Activated CD4-positive, CD25-positive, alpha-beta regulatory T cell (primary cell): ENCODE data around the gene ANO1.
"Not testable (repeated sequence)": the region's sequence is repeated elsewhere in the genome, so short reads cannot be mapped to it uniquely, and the experiment has no call there.

Source experiments
- DNase-seq, 4 experiments: peaks; one replicate each; lab custom pipeline; 2025; lab: John Stamatoyannopoulos, UW

ANO1 gene

DNA sequence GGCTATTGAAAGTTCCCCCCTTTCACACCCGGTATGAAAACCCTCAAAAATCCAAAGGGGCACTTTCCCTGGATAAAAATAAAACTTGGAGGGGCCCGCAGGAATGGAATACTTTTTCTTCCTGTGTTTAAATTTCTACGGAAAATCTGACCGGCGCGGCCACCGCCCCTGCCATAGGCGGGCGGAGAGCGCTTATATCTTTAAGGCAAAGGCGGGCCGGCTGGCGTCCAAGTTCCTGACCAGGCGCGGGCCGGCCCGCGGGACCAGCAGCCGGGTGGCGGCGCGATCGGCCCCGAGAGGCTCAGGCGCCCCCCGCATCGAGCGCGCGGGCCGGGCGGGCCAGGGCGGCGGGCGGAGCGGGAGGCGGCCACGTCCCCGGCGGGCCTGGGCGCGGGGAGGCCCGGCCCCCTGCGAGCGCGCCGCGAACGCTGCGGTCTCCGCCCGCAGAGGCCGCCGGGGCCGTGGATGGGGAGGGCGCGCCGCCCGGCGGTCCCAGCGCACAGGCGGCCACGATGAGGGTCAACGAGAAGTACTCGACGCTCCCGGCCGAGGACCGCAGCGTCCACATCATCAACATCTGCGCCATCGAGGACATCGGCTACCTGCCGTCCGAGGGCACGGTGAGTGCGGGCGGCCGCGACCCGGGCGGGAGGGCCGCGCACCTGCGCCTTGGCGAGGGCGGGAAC lies at the start of gene ANO1:
Gene ANO1, plus strand, starts transcription at position 223 of the 686 bp plus-strand sequence. Its CDS starts 290 bp downstream, at position 513.
- DNase-seq = no peak

DNA sequence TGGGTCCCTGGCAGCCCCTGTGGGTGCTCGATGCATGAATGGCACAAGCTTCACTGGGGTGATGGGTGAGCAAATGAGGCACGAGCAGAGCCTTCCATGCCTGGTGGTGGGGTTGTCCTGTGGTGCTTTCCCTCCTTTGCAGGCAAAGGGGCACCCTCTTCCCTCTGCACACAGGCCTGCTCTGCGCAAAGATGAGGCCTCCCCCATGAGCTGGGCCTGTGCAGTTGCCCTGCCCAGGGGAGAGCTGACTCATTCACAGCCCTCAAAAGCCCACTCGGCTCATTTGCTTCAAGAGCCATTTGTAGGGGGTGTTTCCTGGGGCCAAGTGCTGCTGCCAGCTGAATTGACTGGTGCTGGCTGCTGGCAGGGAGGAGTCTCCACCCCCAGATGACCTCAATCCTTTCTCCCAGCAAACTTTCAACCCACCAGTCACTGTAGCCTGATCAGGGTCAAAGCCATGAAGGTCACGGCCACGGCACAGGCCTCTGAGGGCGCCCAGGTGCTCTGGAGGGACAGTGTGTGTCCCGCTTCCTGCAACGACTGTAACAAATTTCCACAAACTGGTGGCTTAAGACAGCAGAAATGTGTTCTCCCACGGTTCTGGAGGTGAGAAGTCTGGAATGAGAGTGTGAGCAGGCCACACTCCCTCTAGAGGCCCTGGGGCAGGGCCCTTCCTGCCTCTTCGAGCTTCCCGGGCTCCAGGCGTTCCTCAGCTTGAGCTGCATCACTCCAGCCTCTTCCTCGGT lies 48.8 kb upstream of the ANO1 start:
- DNase-seq = no peak

DNA sequence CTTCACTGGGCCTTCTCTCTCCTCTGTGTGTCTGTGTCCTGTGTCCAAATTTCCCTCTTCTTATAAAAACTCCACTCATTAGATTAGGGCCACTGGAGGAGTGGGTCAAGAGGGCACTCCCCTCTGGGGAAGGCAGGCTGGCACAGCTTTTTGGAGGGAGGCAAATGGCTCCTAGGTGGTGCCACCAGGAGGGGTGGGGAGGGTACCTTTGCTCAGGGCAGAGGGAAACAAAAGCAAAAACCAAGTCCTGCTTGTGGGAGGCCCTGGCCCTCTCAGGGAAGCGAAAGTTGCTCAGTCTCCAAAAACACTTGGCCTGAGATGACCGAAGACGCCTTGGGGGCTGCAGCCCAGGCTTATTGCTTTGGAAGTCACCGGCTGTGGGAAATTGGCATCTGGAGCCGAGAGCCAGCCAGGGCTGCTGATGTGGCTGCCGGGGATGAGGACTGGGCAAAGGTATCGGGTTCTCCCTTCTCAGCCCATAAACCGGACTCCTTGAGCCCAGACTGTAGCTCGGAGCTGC lies 48.2 kb upstream of the ANO1 start:
- DNase-seq = no peak

DNA sequence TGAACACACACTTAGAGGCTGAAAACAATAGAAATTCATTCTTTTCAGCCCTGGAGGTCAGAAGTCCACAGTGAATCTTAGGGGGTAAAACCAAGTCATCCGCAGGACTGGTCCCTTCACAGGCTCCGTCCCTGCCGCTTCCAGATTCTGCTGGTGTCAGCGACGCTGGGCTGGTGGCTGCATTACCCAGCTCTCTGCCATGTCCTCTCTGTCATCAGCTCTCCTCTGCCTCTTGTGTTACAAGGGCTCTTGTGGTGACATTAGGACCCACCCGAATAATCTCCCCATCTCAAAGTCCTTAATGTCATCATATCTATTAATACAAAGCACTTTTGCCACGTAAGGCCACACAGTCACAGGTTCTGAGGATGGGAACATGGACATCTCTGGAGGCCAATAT lies 47.7 kb upstream of the ANO1 start:
- DNase-seq = no peak

DNA sequence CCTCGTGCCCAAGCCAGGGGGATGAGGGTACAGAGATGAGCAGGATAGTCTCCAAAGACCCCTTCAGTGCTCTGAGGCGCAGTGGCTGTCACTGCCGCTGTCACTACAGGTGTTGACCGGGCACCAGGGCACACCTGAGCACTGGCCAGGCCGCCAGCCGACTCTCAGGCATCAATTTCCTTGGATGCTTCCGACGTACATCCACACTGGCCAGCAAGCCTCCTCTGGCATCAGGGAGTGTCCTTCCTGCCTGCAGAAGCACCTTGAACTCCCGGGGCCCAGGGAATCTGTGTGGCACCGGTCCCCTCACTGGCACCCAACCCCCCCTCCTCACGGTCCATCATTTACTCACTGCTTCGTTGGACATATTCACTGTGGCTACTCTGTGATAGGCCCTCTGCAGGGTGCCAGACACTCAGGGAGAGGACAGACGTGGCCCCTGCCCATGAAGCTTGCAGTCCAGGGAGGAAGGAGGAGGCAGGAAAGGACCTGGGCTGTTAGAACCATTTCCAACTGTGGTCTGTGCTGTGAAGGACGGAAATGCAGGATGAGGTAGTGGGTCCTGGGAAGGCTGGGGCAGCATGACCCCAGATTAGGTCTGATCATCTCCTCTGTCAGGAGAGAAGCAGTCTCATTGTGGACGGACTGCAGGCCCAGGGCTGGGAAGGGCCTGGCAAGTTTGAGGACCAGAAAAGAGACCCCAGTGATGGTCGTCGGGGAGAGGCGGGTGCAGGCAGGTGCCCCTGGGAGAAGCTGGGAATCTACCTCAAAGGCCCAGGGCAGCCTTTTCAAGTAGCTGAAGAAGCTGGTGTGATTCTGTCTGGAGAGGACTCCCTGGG lies 46.3 kb upstream of the ANO1 start:
- DNase-seq = no peak

DNA sequence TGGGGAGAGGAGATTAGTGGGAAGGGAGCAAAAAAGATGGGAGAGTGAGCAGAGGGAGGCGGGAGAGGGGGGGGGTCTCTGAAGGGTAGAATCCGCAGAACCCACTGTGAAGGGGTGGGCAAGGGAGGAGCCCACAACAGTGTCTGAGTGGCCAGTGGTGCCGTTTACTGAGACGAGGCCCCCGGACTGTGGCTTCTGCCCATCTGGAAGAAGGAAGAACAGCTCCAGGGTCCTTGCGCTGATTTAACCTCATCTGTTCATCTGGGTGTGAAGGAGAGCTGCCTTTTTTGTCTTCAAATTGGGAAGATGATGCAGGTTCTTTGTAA lies 45.7 kb upstream of the ANO1 start:
- DNase-seq = no peak

DNA sequence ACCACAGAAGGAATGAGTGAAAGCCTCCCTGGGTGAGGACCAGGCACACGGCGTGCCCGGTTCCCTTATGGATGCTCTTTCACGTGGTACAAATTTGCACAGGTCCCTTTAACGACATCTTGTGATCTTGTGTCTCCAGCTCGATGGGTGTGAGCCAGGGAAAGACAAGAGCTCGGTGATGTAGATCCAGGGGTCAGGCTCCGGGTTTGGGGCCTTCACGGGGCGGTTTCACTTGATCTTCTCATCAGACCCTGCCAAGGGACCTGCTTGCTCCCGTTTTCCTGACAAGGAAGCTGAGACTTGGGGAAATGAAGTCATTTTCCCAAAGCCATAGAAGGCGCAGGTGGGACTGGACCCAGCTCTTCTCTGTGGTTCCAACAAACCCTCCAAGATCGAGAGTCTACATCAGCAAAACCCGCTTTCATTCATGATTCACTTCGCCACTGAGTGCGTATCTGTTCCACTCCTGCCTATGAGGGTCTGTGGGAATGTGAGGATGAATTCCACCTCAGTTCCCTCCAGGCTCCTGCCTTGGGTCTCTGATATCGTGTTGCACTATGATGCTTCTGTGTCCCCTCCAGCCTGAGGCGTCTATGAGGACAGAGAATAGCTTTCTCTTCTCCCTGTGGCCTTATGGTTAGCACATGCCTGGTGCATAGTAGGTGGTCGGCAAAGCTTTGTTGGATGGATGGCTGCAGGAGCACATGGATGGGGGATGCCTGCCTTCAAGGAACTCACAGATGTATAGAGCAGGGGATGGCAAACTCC lies 45.0 kb upstream of the ANO1 start:
- DNase-seq = no peak

DNA sequence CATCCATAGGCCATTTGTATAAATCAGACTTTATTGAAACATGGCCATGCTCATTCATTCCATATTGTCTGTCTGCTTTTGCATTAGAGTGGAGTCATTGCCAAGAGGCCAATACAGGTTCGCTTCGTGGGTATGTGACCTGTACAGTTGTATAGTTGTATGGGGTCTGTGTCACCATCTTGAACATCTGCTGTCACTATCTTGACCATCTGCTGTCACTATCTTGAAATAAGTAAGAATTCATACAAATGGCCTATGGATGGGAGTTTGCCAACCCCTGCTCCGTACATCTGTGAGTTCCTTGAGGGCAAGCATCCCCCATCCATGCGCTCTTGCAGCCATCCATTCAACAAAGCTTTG lies 44.4 kb upstream of the ANO1 start:
- DNase-seq = no peak

DNA sequence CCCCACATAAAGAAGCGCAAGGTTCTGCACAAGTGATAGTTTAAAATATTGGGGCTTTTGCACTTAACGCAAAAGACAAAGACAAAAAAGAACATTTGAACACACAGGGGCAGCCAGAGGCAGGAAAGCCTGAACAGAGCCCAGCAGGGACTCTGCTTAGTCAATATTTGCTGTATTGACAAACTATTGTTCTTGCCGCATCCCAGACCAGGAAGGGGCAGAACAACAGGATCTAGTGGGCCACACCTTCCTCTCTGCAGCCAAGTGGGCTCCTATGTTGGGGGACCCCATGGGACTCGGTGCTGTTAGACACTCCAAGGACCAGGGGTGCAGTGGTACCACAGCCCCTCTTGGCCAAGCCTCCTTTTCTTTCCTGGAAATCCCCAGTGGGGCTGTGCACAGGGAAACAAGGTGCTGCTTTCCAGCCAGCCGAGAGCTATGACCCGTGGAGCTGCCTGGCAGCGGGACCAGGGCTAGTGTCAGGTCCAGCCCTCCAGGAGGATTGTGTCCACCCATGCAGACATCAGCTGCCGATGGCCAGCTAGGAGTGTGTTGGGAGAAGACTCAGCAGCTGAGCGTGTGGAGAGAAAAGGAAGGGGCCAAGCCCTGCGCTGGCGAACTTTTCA lies 43.3 kb upstream of the ANO1 start:
- DNase-seq = no peak

DNA sequence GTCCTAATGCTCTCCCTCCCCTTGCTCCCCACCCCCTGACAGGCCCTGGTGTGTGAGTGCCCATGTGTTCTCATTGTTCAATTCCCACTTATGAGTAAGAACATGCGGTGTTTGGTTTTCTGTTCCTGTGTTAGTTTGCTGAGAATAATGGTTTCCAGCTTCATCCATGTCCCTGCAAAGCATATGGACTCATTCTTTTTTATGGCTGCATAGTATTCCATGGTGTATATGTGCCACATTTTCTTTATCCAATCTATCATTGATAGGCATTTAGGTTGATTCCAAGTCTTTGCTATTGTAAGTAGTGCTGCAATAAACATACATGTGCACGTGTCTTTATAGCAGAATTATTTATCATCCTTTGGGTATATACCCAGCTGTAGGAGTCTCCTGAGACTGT lies 42.5 kb upstream of the ANO1 start:
- DNase-seq = not testable (repeated sequence)

DNA sequence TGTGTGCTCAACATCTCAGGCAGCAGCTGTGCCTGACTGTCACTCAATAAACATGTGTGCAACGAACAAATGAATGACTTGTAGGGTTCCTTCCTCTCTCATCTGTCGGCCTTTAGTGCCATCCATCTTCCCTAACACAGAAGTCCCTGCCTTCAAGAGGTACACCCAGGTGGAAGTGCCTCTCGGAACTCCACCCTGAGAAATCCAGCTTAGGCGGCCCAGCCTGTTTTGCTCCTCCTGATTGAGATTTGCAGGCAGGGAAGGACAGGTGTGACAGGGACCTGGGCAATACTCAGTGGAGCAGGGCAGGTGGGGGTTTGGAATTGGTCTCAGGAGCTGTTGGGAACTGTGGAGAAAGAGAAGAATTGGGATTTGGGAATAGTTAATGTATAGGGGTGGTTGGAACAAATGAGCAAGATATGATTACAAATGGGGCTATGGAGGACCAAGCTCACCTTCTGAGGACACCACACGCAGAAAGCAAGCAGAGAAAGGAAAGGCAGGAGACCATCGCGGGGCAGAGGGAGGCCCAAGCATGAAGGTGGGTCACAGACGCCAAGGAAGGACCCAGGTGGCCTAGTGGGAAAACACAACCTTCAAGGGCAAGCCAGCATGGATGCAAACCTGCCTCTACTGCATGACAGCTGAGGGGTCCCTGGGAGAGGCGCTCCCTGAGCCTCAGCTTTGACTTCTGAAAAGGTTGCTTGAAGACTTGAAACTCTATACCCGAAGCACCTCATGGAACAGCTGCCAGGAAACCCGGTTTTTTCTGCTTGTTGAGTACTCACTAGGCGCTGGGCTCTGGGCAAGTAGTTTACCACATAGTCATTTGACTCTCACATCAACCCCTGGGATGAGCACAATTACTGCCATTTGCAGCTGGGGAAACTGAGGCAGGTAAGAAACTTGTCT lies 40.9 kb upstream of the ANO1 start:
- no peak for DNase-seq

DNA sequence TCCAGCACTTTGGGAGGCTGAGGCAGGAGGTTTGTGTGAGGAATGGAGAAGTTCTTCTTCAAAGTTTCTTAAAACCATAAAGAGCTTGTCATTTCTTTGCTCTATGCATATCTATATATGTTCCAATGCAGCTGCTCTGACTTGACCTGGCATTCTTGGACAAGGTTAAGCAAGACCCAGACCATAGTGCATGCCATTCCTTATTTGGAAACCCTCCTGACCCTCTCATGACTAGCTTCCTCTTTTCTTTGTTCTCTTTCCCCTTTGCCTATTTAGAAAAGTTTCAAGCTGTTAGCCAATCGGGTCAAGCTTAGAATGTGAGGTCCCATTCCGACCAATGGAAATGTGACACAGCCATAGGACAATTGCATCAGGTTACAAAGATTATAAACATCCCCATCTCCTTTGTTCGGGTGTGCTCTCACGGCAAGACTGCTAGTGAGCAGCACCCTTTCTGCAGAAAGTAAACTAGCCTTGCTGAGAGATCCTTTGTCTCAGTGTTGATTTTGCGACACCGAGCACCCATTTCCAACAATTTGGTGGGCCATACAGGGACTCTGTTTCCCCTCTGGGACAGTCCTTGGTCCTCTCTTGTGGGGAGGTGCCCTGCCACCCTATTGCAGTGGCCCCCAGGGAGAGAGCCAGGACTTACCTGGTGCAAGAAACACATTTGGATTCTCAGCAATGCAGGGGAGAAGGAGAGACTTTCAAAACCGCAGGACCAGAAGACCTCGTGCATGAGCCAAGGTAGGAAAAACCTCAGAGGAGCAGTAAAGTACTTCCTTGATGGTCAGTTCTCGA lies 39.9 kb upstream of the ANO1 start:
- no peak for DNase-seq

DNA sequence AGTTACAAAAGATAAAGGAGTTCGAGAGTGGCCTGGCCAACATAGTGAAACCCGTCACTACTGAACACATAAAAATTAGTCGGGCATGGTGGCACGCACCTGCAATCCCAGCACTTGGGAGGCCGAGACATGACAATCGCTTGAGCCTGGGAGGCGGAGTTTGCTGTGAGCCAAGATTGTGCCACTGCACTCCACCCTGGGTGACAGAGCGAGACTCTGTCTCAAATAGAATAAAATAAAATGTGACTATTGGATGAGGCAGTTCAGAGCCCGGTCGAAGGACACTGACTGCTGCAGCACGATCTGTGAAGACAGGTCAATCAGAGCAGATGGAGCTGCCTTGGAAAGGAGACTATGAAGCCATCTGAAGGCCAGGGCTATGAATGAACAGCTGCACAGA lies 37.7 kb upstream of the ANO1 start:
- no peak for DNase-seq

DNA sequence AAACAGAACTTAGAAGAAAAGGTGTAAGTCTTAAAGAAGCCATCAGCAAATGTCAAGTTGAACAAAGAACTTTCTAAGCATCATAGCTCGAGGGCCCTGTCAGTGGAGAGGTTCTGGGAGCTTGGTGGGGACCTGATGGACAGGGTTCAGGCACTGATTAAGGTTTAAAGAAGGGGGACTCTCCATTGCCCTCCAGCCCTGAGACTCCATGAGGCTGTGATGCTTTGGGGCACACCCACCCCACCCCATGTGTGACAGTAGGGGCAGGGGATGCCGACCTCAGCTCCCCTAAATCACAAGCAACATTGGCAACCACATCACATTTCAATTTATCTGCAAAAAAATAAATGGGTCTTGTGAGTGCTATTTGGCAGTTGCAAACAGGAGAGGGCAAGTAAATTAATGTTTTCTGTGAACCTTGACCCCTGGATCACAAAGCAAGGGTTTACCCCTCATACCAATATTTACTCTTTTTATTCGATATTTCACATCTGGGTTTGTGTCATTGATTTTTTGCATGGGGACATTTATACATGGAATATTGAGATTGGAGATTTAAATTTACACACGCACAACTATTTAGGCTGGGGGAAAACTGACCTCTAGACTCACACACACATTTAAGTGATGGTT lies 37.1 kb upstream of the ANO1 start:
- DNase-seq = no peak

DNA sequence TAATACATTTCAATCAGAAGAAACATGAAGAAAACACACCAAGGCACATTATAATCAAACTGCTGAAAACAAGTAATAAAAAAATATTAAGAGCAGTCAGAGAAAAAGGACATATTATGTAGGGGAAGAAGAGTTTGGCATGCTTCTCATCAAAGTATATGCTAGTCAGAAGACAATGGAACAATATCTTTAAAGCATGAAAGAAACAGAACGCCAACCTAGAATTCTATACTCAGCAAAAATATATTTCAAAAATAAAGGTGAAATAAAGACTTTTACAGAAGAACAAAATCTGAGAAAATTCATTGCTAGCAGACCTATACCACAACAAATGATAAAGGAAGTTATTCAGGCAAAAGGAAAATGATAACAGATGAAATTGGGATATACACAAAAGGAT lies 34.6 kb upstream of the ANO1 start:
- DNase-seq = no peak

DNA sequence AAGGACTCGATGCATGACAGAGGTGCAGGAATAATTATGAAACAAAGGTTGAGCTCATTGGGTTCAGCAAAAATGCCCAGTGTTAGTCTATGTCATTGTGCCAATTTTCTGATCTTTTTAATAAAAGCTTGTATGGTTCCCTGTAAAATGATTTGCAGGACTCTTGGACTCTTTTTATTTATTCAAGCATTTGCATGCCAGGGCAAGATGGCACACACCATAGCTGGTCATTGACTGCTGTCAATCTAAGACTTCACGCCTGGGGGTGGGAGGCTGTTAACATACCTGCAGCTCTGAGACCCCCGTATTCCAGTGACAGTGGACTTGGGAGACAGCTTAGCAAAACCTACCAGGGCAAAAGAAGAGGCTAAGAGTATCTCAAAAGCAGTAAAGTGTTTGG lies 32.0 kb upstream of the ANO1 start:
- no peak for DNase-seq

DNA sequence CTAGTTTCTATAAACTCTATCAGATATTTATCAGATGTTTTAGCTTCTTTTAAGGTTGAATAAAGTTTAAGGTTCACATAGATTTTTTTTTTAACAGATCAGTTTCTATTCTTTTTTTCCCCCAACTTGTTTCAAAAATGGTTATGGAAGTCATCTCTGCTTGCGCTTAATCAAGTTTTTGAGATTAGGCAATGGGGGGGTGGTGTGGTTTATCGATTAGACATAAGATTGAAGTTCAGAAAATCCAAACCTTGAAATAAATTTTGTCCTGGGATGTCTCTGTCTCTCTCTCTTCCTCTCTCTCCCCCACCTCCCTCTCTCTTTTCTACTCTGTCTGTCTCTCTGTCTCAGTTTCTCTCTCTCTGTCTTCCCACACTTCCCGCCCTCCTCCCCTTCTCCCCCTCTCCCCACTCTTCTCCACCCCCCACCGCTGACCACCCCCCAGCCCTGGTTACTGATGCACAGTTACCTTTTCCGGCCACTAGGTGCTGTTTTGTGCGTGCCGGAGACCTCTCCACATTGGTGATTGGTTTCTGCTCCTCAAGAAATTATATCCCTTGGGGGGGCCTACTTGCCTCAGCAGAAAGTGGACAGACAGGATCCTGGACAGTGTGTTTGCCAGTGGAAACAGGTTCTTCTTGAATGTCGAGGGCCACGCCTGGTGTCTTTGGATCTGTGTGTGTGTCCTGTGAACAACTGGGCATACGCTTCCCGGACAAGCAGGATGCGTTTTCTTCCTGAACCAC lies 29.7 kb upstream of the ANO1 start:
- no peak for DNase-seq

DNA sequence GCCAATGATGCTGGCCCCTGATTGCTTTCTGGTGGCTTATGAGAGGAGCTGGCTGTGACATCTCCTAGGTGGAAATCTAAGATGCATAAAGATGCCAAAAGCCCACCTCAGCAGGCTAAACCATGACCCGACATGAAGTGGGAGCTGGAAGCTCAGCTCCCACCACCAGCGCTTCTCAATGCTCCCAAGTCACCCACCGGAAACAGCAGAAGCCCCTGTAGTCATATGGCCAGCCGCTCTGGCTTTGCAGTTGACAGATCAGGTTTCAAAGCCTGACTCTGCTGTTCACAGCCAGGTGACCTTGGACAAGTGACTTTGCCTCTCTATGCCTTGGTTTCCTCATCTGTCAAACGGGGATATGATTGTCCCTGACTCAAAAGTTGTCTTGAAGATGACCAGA lies 29.1 kb upstream of the ANO1 start:
- DNase-seq = no peak

DNA sequence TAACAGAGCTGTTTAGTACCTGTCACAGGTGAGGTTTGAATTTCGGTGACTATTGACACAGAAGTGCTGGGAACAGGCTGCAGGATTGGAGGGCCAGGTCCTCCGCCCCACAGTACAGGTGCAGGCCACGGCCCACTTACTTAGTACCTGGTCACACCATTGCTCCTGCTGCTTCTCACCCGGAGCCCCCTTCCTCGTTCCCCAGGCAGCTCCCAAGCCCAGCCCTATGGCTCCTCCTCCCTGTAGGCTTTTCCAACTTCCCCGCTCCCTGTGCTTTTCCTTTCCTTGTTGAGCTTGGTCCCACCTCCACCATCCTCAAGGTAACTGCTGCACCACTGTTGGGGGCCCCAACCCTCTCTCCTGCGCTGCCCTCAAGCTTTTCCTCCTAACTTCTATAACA lies 27.9 kb upstream of the ANO1 start:
- no peak for DNase-seq
